ENCODE data around the gene CLDN34.

The CLDN34 gene

GRCh38 chrX:10017872-10018271 is 50.7 kb downstream of the CLDN34 start:
- DNase-seq = no peak

All from DMS79 (cell line).